ENCODE measurements around the gene LMCD1. TPM values are rescaled to one million over a fixed set of nuclear protein-coding genes. Genes with fewer than 3 reads are reported as not detected.

Gene LMCD1
- polyA plus RNA-seq, 1 of the 3 experiments (the other 2 are of a cell fraction) = 23.6 TPM

DNA sequence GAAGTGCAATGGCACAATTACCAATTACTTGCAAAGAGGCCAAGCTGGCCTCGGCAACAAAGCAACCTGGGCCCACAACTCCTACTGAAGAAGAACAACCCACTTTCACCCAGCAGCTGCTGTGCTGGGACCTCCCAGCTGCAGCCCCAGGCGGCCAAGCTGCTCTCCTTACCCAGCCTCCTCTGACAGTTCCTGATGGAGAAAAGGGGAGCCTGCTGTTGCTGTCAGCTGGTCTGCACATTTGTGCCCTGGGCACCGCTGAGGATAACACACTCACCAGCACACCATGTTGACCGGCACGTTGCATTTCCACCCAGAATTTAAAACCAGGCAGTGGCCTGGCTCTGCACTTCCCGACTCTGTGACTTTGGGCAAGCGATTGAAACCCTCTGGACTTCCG, 109.3 kb downstream of the LMCD1 start (continued):
- TF ChIP-seq NRF1 (IDR thresholded peaks at IDR 0.05; ENCODE audit: low read depth, low read length) (no peak), TCF12 (IDR thresholded peaks at IDR 0.05) (no peak), MXI1 (IDR thresholded peaks at IDR 0.05; ENCODE audit: low read depth, low read length) (no peak), TAF1 (IDR thresholded peaks at IDR 0.05; ENCODE audit: borderline replicate concordance, low read depth, low read length) (no peak)
- TF ChIP-seq, protein P1, sequence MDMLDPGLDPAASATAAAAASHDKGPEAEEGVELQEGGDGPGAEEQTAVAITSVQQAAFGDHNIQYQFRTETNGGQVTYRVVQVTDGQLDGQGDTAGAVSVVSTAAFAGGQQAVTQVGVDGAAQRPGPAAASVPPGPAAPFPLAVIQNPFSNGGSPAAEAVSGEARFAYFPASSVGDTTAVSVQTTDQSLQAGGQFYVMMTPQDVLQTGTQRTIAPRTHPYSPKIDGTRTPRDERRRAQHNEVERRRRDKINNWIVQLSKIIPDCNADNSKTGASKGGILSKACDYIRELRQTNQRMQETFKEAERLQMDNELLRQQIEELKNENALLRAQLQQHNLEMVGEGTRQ (IDR thresholded peaks at IDR 0.05; ENCODE audit: borderline replicate concordance, low read depth, low read length) = no peak
- TF ChIP-seq, protein P2, sequence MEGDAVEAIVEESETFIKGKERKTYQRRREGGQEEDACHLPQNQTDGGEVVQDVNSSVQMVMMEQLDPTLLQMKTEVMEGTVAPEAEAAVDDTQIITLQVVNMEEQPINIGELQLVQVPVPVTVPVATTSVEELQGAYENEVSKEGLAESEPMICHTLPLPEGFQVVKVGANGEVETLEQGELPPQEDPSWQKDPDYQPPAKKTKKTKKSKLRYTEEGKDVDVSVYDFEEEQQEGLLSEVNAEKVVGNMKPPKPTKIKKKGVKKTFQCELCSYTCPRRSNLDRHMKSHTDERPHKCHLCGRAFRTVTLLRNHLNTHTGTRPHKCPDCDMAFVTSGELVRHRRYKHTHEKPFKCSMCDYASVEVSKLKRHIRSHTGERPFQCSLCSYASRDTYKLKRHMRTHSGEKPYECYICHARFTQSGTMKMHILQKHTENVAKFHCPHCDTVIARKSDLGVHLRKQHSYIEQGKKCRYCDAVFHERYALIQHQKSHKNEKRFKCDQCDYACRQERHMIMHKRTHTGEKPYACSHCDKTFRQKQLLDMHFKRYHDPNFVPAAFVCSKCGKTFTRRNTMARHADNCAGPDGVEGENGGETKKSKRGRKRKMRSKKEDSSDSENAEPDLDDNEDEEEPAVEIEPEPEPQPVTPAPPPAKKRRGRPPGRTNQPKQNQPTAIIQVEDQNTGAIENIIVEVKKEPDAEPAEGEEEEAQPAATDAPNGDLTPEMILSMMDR (IDR thresholded peaks at IDR 0.05) = no peak

DNA sequence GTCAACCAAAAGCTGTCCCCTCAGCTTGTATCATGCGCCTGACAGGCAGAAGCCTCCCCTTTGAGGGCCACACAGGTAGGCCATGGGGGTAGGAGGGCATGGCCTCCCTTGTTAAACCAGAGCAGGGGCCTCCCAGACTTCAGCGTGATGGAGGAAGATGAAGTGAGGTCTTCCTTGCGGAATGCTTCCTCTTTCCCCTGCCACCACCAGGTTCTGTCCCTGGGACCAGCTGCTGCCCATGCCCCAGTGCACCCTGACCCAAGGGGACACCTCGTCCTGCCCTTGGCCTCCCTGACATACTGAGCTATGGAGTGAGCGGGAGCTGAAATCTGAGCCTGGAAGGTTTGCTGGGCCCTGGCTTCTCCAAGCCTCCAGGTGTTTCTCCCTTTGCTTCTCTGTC, 116.3 kb downstream of the LMCD1 start:
- H3K9ac ChIP-seq = no peak overlapping the region
- H3K36me3 ChIP-seq (replicated peaks in 1 of 2; ENCODE audit: control insufficient read depth in 1 of 2, insufficient read depth in 2 of 2, low read length in 1 of 2) = no peaks in the 10 kb centered on the region
- H3K27me3 ChIP-seq (ENCODE audit: insufficient read depth) = no peaks in the 10 kb centered on the region
- POLR2A ChIA-PET = no interaction called here
- no peaks in the 10 kb centered on the region for H3K79me2 ChIP-seq (ENCODE audit: insufficient read depth)
- no peak for DNase-seq
- H3F3A ChIP-seq (replicated peaks; ENCODE audit: insufficient read depth) = peaks cover 5% of the 10 kb centered on the region
- no peaks in the 10 kb centered on the region for H3K9me2 ChIP-seq
- H3K9me3 ChIP-seq = no peaks in the 10 kb centered on the region
- no peak for TF ChIP-seq TCF12 (IDR thresholded peaks at IDR 0.05)
- TF ChIP-seq YY1 (IDR thresholded peaks at IDR 0.05; ENCODE audit: low read depth) = no peak
- no peak for TF ChIP-seq RFX5 (IDR thresholded peaks at IDR 0.05; ENCODE audit: low read length)
- TF ChIP-seq SIN3A (IDR thresholded peaks at IDR 0.05; ENCODE audit: borderline replicate concordance, low read depth, low read length) = no peak
- TF ChIP-seq FOXJ3 (CRISPR knock-in tag; IDR thresholded peaks at IDR 0.05) = no peak
- TF ChIP-seq, protein P3, sequence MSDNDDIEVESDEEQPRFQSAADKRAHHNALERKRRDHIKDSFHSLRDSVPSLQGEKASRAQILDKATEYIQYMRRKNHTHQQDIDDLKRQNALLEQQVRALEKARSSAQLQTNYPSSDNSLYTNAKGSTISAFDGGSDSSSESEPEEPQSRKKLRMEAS (IDR thresholded peaks at IDR 0.05; ENCODE audit: low read depth) = no peak
- TF ChIP-seq, protein P4, sequence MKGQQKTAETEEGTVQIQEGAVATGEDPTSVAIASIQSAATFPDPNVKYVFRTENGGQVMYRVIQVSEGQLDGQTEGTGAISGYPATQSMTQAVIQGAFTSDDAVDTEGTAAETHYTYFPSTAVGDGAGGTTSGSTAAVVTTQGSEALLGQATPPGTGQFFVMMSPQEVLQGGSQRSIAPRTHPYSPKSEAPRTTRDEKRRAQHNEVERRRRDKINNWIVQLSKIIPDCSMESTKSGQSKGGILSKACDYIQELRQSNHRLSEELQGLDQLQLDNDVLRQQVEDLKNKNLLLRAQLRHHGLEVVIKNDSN (IDR thresholded peaks at IDR 0.05; ENCODE audit: borderline replicate concordance, low read depth) = no peak
- no peak for TF ChIP-seq TAF1 (IDR thresholded peaks at IDR 0.05; ENCODE audit: borderline replicate concordance, low read depth, low read length)
- no peak for TF ChIP-seq EP300 (IDR thresholded peaks at IDR 0.05; ENCODE audit: borderline replicate concordance in 1 of 2, low read depth in 1 of 2, low read length in 1 of 2)
- TF ChIP-seq CHD2 (IDR thresholded peaks at IDR 0.05; ENCODE audit: low read length, partially characterized antibody) = no peak
- H3K4me1 ChIP-seq (ENCODE audit: control insufficient read depth in 1 of 2, insufficient read depth in 2 of 2, low read depth in 1 of 2, low read length in 1 of 2) = peaks cover 0 to 12% of the 10 kb centered on the region in 2 experiments; a peak in 1 of 4 replicates
- 75% methylated on average over 4 of the region's 5 CpGs for WGBS (ENCODE audit: low lambda C conversion rate)
- H4K20me1 ChIP-seq (ENCODE audit: insufficient read depth) = no peaks in the 10 kb centered on the region
- CTCF ChIA-PET = interaction anchor here (0.6 to 1.5 kb wide), 4 partner anchors 45 to 175 kb away, joined by 3 to 5 read pairs (median 3); partner anchors contain the start of gene OXTR
- no peak overlapping the region for H3K4me2 ChIP-seq
- H3K4me3 ChIP-seq (ENCODE audit: low read depth in 2 of 2, low read length in 1 of 2) = no peak overlapping the region
- no peak overlapping the region for H2AFZ ChIP-seq (ENCODE audit: low read depth)
- no peak overlapping the region for H3K27ac ChIP-seq (ENCODE audit: low read depth in 2 of 2, low read length in 1 of 2)
